Skeletal muscle tissue (tissue), 4 donors: ENCODE results near the gene RASAL2. TPM values are rescaled to one million over a fixed set of nuclear protein-coding genes. Genes with fewer than 3 reads are reported as not detected.

ENCODE experiments used
- H3K27ac ChIP-seq: one replicate; pipeline ENCODE4 v1.7.0; 2013; ENCODE audit warnings: mild to moderate bottlenecking, low read depth, low read length, inconsistent platforms
- H3K27me3 ChIP-seq, 3 donors: one replicate each; pipeline ENCODE4 v1.7.0; 2013; ENCODE audit warnings: low read length in 3 of 3; ENCODE audit not compliant: control insufficient read depth in 3 of 3, insufficient read depth in 3 of 3
- H3K36me3 ChIP-seq, 3 donors: one replicate each; pipeline ENCODE4 v1.7.0; 2013; ENCODE audit warnings: low read length in 3 of 3; ENCODE audit not compliant: control insufficient read depth in 3 of 3, insufficient read depth in 3 of 3
- H3K4me1 ChIP-seq, 3 donors: one replicate each; pipeline ENCODE4 v1.7.0; 2013; ENCODE audit warnings: low read length in 3 of 3, mild to moderate bottlenecking in 3 of 3; ENCODE audit not compliant: control insufficient read depth in 3 of 3, insufficient read depth in 3 of 3
- H3K4me3 ChIP-seq, 3 donors: one replicate each; pipeline ENCODE4 v1.7.0; 2013; ENCODE audit warnings: low read length in 3 of 3
- H3K9ac ChIP-seq, 3 donors: one replicate each; pipeline ENCODE4 v1.7.0; 2013; ENCODE audit warnings: low read length in 3 of 3, mild to moderate bottlenecking in 3 of 3, moderate library complexity in 2 of 3, low read depth in 1 of 3
- H3K9me3 ChIP-seq, 3 donors: one replicate each; pipeline ENCODE4 v1.7.0; 2013; ENCODE audit warnings: low read length in 3 of 3; ENCODE audit not compliant: control insufficient read depth in 3 of 3
- total RNA-seq: library from RNA; depleted of rRNA; stranded (reverse); fragments of >200 nt; gene quantifications from one replicate; pipeline ENCODE4 v1.2.3, GENCODE V29; 2014
- donor health status: Osteomylitis.

RASAL2 gene
- total RNA-seq, 1 donor from 2014 or later: 8.4 TPM

DNA sequence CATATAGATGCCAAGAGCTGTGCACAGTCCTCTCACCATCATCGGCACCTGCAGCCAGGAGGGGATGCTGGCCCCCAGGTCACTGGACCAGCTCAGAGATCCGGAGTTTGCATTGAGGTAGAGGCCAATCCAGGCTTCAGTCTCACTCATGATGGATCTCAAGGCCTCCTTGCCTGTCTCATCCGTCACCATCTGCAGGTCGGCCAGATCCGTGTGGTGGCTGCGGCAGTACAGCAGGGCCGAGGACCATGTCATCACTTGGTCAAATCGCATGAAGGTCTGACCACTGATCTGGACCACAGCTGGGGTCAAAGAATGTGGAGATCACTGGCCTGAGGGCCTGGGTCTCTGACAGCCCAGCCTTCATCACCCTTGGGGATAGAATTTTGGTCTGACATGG, 396.2 kb downstream of the RASAL2 start:
- H3K4me1 ChIP-seq: peaks cover 0 to 12% (median 5%) of the 10 kb centered on the region in 3 donors
- no peak overlapping the region for H3K9ac ChIP-seq
- H3K9me3 ChIP-seq: no peaks in the 10 kb centered on the region
- no peak overlapping the region for H3K27ac ChIP-seq
- H3K27me3 ChIP-seq: peaks cover 4 to 16% (median 10%) of the 10 kb centered on the region in 3 donors
- no peaks in the 10 kb centered on the region for H3K36me3 ChIP-seq
- H3K4me3 ChIP-seq: no peak overlapping the region

DNA sequence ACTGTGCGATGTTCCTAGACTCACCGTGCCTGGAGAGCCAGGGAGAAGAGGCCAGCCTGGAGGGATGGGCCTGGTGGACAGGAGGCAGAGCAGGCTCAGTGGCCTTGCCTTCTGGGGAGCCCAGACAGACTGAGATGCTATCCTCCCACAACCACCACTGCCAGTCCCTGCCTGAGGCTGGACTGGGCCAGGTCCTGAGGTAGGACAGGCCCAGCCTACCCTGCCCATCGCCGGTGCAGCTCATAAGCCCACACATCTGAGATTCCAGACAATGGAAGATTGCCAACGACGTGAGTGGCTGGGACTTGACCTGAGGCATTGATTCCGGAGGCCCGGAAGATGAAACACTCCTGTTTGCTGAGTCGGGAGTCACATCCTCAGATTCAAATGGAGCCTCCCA, 397.1 kb downstream of the RASAL2 start:
- no peak overlapping the region for H3K4me3 ChIP-seq
- peaks cover 0 to 11% (median 5%) of the 10 kb centered on the region in 3 donors for H3K4me1 ChIP-seq
- H3K9me3 ChIP-seq: no peaks in the 10 kb centered on the region
- H3K27me3 ChIP-seq: peaks cover 4 to 16% (median 10%) of the 10 kb centered on the region in 3 donors
- no peaks in the 10 kb centered on the region for H3K36me3 ChIP-seq
- no peak overlapping the region for H3K9ac ChIP-seq
- H3K27ac ChIP-seq: no peak overlapping the region

DNA sequence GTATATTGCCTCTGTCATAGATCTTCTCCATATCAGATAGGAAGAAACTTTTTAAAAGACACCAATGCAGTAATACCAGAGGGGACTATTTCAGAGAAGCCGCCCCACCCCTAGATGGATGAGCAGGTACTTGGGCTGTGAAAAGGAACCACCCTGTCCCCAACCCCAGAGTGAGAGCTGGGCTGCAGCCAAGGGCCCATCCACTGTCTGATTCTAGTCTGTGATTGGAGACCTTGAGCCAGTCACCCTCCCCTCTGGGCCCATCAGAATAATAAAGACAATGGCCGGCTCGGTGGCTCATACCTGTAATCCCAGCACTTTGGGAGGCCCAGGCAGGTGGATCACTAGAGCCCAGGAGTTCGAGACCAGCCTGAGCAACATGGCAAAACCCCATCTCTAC, 397.8 kb downstream of the RASAL2 start:
- Histone ChIP-seq H3K27ac (no peak overlapping the region), H3K27me3 (peaks cover 4 to 16% (median 10%) of the 10 kb centered on the region in 3 donors), H3K9me3 (no peaks in the 10 kb centered on the region), H3K4me1 (peaks cover 0 to 4% (median 3%) of the 10 kb centered on the region in 3 donors), H3K4me3 (no peak overlapping the region), H3K36me3 (no peaks in the 10 kb centered on the region), H3K9ac (no peak overlapping the region)

DNA sequence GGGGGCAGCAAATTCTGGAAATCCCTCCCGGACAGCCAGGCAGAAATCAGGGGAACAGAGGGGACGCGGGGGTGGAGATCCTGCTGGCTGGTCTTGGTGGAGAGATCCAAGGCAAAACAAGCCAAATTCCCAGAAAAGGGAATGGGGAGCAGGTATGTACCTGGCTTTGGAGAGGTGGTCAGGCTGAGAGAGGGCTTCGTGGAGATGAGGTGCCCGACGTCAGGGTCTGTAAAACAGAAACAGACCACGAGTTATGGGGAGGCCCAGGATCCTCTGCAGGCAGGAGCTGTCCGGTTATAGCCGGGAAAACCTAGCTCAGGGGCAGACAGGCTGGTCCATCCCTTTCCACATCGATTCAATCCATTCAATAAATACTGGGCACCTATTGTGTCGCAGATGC, 398.4 kb downstream of the RASAL2 start:
- Histone ChIP-seq H3K27me3 (peaks cover 4 to 11% (median 7%) of the 10 kb centered on the region in 3 donors), H3K9ac (no peak overlapping the region)

DNA sequence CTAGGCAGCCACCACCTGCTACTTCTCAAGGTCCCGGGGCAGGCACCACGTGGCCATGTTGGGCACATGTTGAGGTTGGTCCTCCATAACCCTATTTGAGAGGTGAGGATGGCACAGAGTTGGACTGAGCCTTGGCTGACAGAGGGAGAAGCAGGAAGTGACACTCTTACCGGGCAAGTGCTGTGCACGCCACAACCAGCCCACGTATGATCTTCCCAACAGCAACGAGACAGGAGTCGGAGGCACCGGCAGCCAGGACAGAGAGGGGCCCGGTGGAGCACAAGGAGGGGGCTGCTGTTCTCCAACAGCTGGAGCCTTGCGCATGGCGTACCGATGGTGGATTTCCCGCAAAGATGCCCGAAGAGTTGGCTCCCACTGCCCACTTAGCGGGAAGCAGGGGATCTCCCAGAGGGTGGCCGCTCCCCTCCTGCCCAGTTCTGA, 399.4 kb downstream of the RASAL2 start:
- Histone ChIP-seq H3K9me3 (no peaks in the 10 kb centered on the region), H3K4me1 (no peaks in the 10 kb centered on the region), H3K27me3 (peaks cover 0 to 2% (median 0%) of the 10 kb centered on the region in 3 donors), H3K9ac (no peak overlapping the region), H3K4me3 (no peak overlapping the region), H3K27ac (no peak overlapping the region), H3K36me3 (no peaks in the 10 kb centered on the region)

More for the DNA sequence above, 398.4 kb downstream of the RASAL2 start:
- no peaks in the 10 kb centered on the region for H3K4me1 ChIP-seq
- H3K4me3 ChIP-seq: no peak overlapping the region
- H3K27ac ChIP-seq: no peak overlapping the region
- H3K9me3 ChIP-seq: no peaks in the 10 kb centered on the region
- H3K36me3 ChIP-seq: no peaks in the 10 kb centered on the region

DNA sequence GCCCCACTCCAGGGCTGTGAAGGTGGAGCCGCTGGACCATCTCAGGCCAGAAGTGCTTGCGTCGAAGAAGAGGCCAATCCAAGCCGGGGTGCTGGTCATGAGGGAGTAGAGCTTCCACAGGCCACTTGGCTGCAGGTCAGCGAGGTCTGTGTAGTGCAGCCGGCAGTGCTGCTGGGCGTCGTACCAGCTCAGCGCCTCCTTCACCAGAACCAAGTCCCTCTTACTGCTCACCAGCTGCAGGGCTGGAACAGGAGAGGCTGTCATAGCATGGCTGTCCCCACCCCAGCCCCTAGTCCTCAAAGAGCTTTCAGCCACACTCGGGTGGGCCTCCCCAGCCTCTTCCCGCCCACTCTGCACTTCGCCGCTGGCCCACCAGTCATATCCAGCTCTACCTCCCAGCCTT, 400.7 kb downstream of the RASAL2 start:
- H3K4me3 ChIP-seq: no peak overlapping the region
- no peaks in the 10 kb centered on the region for H3K27me3 ChIP-seq
- no peak overlapping the region for H3K27ac ChIP-seq

DNA sequence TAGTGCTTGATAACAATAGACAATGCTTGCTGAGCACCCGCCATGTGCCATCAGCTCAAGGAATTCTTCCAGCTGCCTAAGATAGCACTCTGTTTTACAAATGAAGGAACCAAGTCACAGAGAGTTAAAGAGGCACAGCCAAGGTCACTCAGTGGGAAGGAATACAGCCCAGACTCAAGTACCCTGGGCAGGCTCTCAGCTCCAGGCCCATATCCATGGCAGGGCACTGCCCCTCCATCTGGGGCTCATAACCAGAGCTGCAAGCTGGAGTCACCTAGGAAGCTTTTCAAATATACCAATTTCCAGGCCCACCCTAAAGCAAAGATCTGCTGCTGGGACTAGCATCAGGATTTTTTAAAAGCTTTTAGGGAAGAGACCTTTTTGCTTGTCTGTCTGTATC, 401.3 kb downstream of the RASAL2 start:
- Histone ChIP-seq H3K4me1 (no peaks in the 10 kb centered on the region), H3K27ac (no peak overlapping the region), H3K9me3 (no peaks in the 10 kb centered on the region), H3K36me3 (no peaks in the 10 kb centered on the region), H3K4me3 (no peak overlapping the region), H3K27me3 (no peaks in the 10 kb centered on the region), H3K9ac (no peak overlapping the region)

More for the DNA sequence above, 400.7 kb downstream of the RASAL2 start:
- Histone ChIP-seq H3K9ac (no peak overlapping the region), H3K9me3 (no peaks in the 10 kb centered on the region), H3K4me1 (no peaks in the 10 kb centered on the region), H3K36me3 (no peaks in the 10 kb centered on the region)

DNA sequence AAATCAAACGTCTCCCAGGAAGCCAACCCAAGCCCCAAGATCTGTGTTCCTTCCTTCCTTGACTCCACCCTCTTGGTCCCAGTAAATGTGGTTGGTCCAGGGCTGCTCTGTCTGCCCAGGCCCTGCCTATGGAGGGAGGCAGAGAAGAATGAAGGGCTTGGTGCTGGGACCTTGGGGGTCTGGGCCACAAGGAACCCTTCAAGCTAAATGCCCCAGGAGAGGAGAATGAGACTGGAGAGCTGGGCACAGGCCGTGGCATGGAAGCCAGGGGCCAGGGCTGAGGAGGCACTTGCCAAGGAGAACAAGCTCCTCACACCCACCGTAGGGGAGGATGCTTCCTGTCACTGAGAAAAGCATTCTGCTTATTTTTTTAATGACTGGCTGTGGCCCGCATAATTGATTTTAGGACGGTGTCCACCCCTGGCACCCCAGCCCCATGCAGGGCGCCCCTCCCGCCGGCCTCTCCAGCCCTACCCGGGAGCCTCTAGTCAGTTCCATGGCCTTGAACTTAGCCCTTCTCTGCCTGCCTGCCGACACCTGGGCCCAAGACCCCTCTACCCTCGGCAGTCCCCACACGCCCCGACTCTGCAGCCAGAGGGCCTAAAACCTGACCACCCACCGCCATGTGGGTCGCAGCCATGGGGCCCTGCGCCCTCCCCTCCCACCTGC, 402.0 kb downstream of the RASAL2 start:
- no peaks in the 10 kb centered on the region for H3K36me3 ChIP-seq
- H3K27me3 ChIP-seq: no peaks in the 10 kb centered on the region
- H3K4me3 ChIP-seq: no peak overlapping the region
- no peak overlapping the region for H3K27ac ChIP-seq
- no peaks in the 10 kb centered on the region for H3K4me1 ChIP-seq
- no peaks in the 10 kb centered on the region for H3K9me3 ChIP-seq
- H3K9ac ChIP-seq: no peak overlapping the region

DNA sequence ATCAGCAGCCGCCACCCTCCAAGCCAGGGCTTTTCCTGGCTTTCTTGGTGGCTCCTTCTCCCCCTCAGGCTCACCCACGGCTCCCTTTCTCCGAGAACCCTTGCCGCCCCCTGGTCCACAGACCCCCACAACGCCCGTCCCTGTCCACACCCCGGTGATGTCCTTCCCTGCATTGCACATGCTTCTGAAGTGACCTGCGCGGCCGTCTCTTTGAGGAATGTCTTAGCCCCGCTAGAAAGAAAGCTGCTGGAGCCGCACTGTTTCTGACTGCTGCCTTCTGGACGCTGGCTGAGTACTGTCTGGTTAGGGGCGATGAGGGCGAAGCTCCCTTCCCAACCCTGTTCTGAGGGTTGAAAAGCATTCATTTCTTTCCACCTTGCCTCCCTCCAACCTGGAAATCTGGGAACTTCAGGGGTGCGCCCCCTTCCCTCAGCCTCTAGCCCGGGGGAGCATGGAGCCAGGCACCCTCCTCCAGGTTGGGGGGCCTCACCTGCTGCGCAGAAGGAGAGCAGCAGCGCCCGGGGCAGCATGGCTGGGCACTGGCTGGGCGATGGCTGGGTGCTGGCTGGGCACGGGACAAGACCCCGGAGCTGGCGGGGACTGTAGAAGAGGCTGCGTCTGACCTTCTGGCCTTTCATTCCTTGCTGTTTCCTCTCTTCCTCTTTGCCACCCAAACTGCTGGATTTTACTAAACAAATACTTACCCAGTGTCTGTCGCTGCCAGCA, 402.7 kb downstream of the RASAL2 start, which contains the start of gene CLEC20A:
Gene CLEC20A (minus strand): TSS at position 555 of the 726 bp plus-strand sequence. CDS start 25 bp downstream, at position 530.
- Histone ChIP-seq H3K36me3 (no peaks in the 10 kb centered on the region), H3K4me3 (no peak within 1 kb of the TSS), H3K4me1 (peaks cover 0 to 4% (median under 1%) of the 10 kb centered on the region in 3 donors), H3K27ac (no peak within 1 kb of the TSS), H3K9me3 (no peaks in the 10 kb centered on the region), H3K27me3 (no peaks in the 10 kb centered on the region), H3K9ac (no peak within 1 kb of the TSS)

DNA sequence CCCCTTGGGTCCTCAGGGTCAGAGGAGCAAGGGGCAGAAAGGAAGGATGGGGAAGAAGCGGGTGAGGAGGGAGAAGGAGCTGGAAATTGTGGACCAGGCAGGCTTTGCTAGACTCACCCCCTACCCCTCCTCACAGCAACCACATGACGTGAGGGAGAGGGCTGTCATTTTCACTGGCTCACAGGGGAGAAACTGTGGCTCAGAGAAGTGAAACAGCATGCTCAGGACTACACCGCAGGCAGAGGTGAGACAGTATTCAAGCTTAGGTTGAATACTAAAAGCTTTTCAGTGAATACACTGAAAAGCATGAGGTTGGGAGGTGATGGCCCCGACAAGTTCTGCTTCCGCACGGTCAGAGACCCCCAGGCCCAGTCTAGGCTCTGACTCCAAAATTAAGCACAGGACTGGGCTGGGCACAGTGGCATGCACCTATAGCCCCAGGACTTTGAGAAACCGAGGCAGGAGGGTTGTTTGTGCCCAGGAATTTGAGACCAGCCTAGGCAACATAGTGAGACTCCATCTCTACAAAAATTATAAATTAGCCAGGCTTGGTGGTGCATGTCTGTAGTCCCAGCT, 404.1 kb downstream of the RASAL2 start:
- no peaks in the 10 kb centered on the region for H3K9me3 ChIP-seq
- no peak overlapping the region for H3K9ac ChIP-seq
- H3K36me3 ChIP-seq: no peaks in the 10 kb centered on the region
- H3K4me1 ChIP-seq: peaks cover 0 to 8% (median 4%) of the 10 kb centered on the region in 3 donors
- no peaks in the 10 kb centered on the region for H3K27me3 ChIP-seq
- H3K4me3 ChIP-seq: no peak overlapping the region
- no peak overlapping the region for H3K27ac ChIP-seq
